BJ (cell line): ENCODE data around the gene TXNRD3. TPM values are rescaled to one million over a fixed set of nuclear protein-coding genes. Genes with fewer than 3 reads are reported as not detected.

Experiments
- CTCF ChIA-PET: fragments of 350-600 bp; formaldehyde crosslinking; extraction: SDS; loops from one replicate; lab custom pipeline; 2021; ENCODE audit warnings: antibody characterized with exemption, inconsistent platforms; lab: Yijun Ruan, JAX
- POLR2A ChIA-PET: fragments of 300-600 bp; sonication (Branson Sonifier 250); formaldehyde crosslinking; extraction: SDS; loops from one replicate; lab custom pipeline; 2021; ENCODE audit warnings: antibody characterized with exemption; lab: Charles Lee
- DNase-seq: peaks from one replicate; pipeline ENCODE4 v3.0.0-alpha.2; 2011; ENCODE audit warnings: low read depth
- H3K27me3 ChIP-seq: 2 replicates; pipeline ENCODE4 v1.6.0; 2011; ENCODE audit warnings: low read length; ENCODE audit not compliant: control insufficient read depth, insufficient read depth
- H3K36me3 ChIP-seq: 2 replicates; pipeline ENCODE4 v1.5.1; 2011; ENCODE audit warnings: low read length; ENCODE audit not compliant: control insufficient read depth, insufficient read depth
- H3K4me3 ChIP-seq: 2 replicates; pipeline ENCODE4 v1.5.1; 2011; ENCODE audit warnings: low read depth, mild to moderate bottlenecking, control low read depth, low read length
- polyA plus RNA-seq: library from polyadenylated mRNA; depleted of rRNA; stranded (reverse); fragments of >200 nt; gene quantifications from 2 replicates; pipeline ENCODE4 v1.2.3, GENCODE V29; 2011
- TF ChIP-seq, protein P1 (sequence below): IDR thresholded peaks from 2 replicates; pipeline ENCODE4 v1.5.1; 2011; ENCODE audit warnings: low read depth, mild to moderate bottlenecking, control low read depth, inconsistent platforms, low read length, moderate library complexity; ENCODE audit not compliant: insufficient read depth

TXNRD3 gene
- polyA plus RNA-seq, 1 experiment = 4.4 TPM

DNA sequence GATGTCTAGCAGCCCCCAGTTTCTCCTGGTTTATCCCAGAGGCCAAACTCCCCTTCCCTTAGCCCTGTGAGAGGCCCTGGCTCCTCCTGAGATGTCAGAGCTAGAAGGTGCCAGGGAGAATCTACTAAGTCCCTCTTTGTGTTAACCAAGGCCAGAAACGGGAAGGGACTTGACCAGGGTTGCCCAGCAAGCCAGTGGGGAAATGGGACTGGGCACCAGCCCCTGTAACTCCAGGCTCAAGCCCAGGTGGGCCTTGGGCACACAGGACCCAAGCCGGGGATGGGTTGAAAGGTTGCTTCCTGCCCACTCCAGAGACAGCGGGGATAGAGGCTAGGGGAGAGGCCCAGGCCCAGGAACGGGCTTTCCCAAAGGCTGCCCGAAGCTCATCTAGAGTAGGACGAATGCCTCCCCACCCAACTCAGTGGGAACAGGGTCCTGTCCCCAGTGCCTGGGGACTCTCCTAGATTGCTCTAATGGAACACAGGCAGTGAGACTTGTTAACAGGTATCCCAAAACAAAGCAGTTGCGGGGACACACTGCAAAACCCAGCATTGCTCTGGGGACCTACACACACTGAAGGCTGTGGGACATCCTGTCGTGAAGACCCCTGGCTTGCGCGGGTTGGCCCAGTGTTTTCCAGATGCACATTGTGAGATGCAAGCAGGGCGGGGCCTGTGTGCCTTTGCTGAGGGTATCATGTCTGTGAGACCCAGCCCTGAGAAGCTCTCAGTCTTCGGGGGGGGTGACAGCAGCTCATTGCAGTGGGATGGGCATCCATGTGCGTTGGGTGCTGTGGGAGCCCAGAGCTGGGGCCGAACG, 12.9 kb upstream of the TXNRD3 start:
- TF ChIP-seq, protein P1, sequence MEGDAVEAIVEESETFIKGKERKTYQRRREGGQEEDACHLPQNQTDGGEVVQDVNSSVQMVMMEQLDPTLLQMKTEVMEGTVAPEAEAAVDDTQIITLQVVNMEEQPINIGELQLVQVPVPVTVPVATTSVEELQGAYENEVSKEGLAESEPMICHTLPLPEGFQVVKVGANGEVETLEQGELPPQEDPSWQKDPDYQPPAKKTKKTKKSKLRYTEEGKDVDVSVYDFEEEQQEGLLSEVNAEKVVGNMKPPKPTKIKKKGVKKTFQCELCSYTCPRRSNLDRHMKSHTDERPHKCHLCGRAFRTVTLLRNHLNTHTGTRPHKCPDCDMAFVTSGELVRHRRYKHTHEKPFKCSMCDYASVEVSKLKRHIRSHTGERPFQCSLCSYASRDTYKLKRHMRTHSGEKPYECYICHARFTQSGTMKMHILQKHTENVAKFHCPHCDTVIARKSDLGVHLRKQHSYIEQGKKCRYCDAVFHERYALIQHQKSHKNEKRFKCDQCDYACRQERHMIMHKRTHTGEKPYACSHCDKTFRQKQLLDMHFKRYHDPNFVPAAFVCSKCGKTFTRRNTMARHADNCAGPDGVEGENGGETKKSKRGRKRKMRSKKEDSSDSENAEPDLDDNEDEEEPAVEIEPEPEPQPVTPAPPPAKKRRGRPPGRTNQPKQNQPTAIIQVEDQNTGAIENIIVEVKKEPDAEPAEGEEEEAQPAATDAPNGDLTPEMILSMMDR = no peak
- ChIA-PET CTCF (interaction anchor here (1.4 to 2.6 kb wide), 4 partner anchors 11 to 17 kb away, joined by 3 to 16 read pairs (median 10); no protein-coding TSS in a partner anchor), POLR2A (no interaction called here)
- Histone ChIP-seq H3K4me3 (no peak overlapping the region), H3K36me3 (no peaks in the 10 kb centered on the region), H3K27me3 (peaks cover 14% of the 10 kb centered on the region)
- DNase-seq = no peak

DNA sequence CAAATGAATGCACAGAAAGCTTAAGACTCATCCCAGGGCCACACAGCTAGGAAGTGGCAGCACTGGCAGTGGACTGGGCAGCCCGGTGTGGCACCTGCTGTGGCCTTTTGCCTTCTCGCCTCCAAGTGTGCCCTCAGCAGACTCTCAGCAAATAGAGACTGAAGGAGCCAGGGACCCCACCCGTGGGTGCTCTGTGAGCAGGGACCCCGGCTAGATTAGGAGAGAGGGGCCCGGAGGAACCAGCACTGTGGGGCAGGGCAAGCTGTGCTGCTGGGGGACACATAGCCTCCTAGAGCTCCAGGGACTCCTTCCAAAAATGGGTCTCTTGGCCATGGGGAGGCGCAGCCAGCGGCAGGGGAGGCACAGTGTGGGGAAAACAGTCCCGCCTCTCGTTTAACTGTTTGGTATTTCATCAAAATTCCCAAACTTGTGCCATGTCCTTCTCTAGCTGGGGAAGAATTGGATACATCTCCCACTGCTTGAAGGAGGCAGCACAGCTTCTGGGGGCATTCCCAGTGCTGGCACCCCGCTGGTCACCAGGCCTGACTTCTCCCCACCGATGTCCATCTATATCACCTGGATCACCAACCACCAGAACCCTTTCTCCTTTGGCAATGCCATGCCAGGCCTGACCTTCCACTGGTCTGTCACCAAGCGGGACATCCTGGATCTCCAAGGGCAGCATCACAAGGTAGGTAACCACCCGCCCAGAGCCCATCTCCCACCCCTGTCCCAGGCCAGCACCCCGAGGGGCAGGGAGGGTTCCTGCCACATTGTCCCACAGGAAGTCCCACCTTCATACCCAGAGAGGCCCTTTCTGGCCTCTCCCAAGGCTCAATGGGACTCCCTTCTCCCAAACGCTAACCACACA, 12.0 kb upstream of the TXNRD3 start:
- Histone ChIP-seq H3K27me3 (peaks cover 23% of the 10 kb centered on the region), H3K4me3 (no peak overlapping the region), H3K36me3 (no peaks in the 10 kb centered on the region)
- TF ChIP-seq, protein P1 = no peak
- no peak for DNase-seq
- ChIA-PET CTCF (interaction anchor here (2.6 kb wide), 1 partner anchor 12 kb away, joined by 15 read pairs; no protein-coding TSS in a partner anchor), POLR2A (no interaction called here)

DNA sequence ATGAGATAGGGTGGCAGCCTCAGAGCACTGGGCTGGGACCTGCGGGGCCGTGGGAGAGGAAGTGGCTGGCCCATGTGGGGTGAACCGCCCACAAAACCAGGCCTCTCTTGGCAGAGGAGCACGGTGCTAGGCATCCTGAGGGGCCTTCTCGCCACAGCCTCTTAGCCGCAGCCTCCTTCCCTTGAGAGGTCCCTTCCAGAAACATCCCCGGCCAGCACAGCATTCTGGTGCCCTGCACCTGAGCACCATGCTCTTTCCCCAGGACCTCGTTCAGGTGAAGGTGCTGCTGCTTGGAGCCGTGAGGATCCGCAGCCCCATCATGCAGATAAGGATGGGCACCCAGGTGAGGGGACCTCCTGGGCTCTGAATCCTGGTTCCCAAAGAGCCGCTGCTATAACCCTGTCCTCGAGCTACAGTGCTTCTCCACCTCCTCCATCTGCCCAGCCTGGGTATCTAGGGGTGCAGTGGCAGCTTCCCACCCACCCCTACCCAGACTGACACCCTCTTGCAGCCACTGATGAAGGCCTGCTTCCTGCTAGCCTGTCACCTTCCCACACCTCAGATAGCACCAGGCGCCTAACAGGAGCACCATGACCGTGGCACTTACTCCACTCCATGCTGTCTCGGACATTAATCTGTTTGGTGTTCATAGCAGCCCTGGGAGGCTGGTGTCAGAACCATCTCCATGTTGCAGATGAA, 11.2 kb upstream of the TXNRD3 start:
- CTCF ChIA-PET = interaction anchor here (2.6 kb wide), 1 partner anchor 13 kb away, joined by 15 read pairs; no protein-coding TSS in a partner anchor

DNA sequence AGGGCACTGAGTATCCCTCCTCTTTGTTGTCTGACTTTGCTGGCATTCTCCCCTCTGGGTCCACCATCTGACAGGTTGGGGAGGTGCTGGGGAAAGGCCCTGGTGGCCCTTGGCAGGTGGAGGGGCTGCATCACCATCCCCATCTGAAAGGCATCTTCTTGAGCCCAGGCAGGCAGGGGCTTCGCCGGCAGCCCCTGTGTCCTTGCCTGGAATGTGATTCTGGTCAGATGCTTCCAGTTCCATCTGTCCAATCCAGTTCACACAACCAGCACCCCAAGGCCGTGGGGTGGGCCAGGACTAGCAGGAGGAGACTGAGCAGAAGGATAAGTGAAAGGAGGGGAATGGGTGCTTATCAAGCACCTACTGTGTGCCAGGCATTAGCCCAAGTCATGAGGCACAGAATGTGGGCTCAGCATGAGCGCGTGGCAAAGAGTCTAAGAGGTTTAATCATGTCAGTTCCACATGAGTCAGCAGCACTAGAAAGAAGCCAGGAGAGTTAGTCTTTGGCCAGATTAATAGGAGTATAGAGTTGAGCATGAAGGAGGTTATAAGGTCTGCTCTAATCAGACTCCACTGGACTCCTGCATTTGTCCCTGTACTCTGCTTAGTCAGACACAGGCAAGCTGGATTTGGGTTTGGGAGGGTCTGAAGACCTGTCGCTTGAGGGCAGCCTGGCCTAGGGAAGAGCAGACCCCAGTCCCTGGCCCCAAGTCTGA, 10.5 kb upstream of the TXNRD3 start:
- no peak overlapping the region for H3K4me3 ChIP-seq
- peaks cover 35% of the 10 kb centered on the region for H3K27me3 ChIP-seq
- ChIA-PET POLR2A (no interaction called here), CTCF (interaction anchor here (2.6 kb wide), 1 partner anchor 14 kb away, joined by 15 read pairs; no protein-coding TSS in a partner anchor)
- no peaks in the 10 kb centered on the region for H3K36me3 ChIP-seq
- TF ChIP-seq, protein P1 = no peak
- DNase-seq = no peak

More for the DNA sequence above, 11.2 kb upstream of the TXNRD3 start:
- TF ChIP-seq, protein P1 = no peak
- no peak for DNase-seq
- no peak overlapping the region for H3K4me3 ChIP-seq
- H3K36me3 ChIP-seq = no peaks in the 10 kb centered on the region
- H3K27me3 ChIP-seq = peaks cover 29% of the 10 kb centered on the region
- POLR2A ChIA-PET = no interaction called here
